GM10248 (cell line): ENCODE data around the gene ZNF784.

ENCODE experiments used
- CTCF ChIA-PET: fragments of 300-600 bp; sonication (Branson Sonifier 250); formaldehyde crosslinking; extraction: SDS; loops from one replicate; lab custom pipeline; 2021; ENCODE audit warnings: antibody characterized with exemption; lab: Yijun Ruan, JAX
- POLR2A ChIA-PET: fragments of 350-650 bp; sonication (Branson Sonifier 250); formaldehyde crosslinking; extraction: SDS; loops from one replicate; lab custom pipeline; 2020; ENCODE audit warnings: antibody characterized with exemption; lab: Yijun Ruan, JAX
- DNase-seq: peaks from one replicate; pipeline ENCODE4 v3.0.0; 2012; ENCODE audit errors: extremely low spot score
- TF ChIP-seq, protein P1 (sequence below): IDR thresholded peaks from 2 replicates; pipeline ENCODE4 v1.5.1; 2012; ENCODE audit warnings: mild to moderate bottlenecking, low read depth; ENCODE audit errors: extremely low read depth, missing control alignments, control extremely low read depth

The ZNF784 gene

DNA sequence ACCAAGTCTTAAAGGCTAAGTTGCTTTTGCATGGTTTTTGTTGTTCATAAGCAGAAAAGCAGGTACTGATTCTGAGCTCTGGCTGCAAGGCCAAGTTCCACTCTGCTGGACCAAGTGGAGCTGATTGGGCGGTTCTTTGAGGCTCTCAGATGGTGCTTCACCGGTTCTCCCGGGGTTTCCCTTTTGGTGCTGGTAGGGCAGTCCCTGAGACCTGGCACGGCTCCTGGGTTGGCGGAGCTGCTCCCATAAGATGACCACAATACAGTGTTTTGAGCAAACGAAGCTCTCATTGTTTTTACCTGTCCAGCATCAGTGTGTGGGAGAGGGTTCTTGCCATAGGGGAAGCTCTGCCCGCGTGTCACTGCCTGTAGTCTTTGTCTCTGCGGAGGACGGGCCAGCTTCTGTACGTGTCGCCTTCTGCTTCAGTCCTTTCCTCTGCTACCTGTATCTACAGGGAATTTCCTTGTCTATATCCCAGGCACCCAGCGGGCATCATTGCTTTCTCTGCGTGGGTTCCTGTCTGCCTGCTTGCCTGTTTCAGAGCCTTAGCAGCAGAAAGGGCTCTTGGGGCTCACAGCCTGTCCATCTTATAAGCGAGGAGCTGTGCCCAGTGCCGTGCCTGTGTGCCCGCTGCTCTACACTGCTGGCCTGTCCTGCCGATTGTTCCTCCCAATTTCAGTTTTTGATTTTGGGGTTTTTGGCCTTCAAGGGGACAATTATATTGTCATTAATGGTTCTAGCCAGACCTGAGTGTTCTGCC is 32.8 kb upstream of the ZNF784 start:
- TF ChIP-seq, protein P1, sequence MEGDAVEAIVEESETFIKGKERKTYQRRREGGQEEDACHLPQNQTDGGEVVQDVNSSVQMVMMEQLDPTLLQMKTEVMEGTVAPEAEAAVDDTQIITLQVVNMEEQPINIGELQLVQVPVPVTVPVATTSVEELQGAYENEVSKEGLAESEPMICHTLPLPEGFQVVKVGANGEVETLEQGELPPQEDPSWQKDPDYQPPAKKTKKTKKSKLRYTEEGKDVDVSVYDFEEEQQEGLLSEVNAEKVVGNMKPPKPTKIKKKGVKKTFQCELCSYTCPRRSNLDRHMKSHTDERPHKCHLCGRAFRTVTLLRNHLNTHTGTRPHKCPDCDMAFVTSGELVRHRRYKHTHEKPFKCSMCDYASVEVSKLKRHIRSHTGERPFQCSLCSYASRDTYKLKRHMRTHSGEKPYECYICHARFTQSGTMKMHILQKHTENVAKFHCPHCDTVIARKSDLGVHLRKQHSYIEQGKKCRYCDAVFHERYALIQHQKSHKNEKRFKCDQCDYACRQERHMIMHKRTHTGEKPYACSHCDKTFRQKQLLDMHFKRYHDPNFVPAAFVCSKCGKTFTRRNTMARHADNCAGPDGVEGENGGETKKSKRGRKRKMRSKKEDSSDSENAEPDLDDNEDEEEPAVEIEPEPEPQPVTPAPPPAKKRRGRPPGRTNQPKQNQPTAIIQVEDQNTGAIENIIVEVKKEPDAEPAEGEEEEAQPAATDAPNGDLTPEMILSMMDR, result no peak

GRCh38 chr19:55656552-55656951 is 32.2 kb upstream of the ZNF784 start:
- ChIA-PET POLR2A (interaction anchor here (0.5 to 1.1 kb wide), 4 partner anchors 9 to 17 kb away, joined by 3 to 4 read pairs (median 4); partner anchors contain the start of gene CCDC106), CTCF (interaction anchor here (0.9 to 5.0 kb wide), 11 partner anchors 9 to 653 kb away, joined by 3 to 28 read pairs (median 4); partner anchors contain the start of gene ZNF581)
- DNase-seq, result no peak
- TF ChIP-seq, protein P1, result no peak

More for the DNA sequence above, 32.8 kb upstream of the ZNF784 start:
- POLR2A ChIA-PET, result interaction anchor here (0.5 to 1.2 kb wide), 5 partner anchors 10 to 16 kb away, joined by 3 to 6 read pairs (median 4); partner anchors contain the start of gene CCDC106
- DNase-seq, result no peak
- CTCF ChIA-PET, result interaction anchor here (0.9 to 5.0 kb wide), 12 partner anchors 9 to 676 kb away, joined by 3 to 28 read pairs (median 4); partner anchors contain the start of gene ZNF581

GRCh38 chr19:55655648-55656040 is 31.3 kb upstream of the ZNF784 start:
- ChIA-PET POLR2A (no interaction called here), CTCF (interaction anchor here (1.2 to 5.0 kb wide), 4 partner anchors 13 to 151 kb away, joined by 3 to 28 read pairs (median 12); partner anchors contain the start of gene ZNF581)
- no peak for DNase-seq
- TF ChIP-seq, protein P1, result no peak

GRCh38 chr19:55654868-55655647 is 30.7 kb upstream of the ZNF784 start, which contains the start of gene U2AF2:
U2AF2 (plus strand) TSS chr19:55655035; CDS start chr19:55655105, 70 bp downstream.
- POLR2A ChIA-PET, result interaction anchor here (0.5 to 1.4 kb wide), 16 partner anchors 8 to 316 kb away, joined by 3 to 10 read pairs (median 4); partner anchors contain the start of genes FIZ1, ZNF628 and ZNF784
- peak; percentile 95 for DNase-seq
- CTCF ChIA-PET, result interaction anchor here (0.6 to 3.4 kb wide), 18 partner anchors 9 to 486 kb away, joined by 3 to 39 read pairs (median 6); partner anchors contain the start of genes FIZ1, ZNF444, ZNF581 and ZNF865
- TF ChIP-seq, protein P1, result no peak

DNA sequence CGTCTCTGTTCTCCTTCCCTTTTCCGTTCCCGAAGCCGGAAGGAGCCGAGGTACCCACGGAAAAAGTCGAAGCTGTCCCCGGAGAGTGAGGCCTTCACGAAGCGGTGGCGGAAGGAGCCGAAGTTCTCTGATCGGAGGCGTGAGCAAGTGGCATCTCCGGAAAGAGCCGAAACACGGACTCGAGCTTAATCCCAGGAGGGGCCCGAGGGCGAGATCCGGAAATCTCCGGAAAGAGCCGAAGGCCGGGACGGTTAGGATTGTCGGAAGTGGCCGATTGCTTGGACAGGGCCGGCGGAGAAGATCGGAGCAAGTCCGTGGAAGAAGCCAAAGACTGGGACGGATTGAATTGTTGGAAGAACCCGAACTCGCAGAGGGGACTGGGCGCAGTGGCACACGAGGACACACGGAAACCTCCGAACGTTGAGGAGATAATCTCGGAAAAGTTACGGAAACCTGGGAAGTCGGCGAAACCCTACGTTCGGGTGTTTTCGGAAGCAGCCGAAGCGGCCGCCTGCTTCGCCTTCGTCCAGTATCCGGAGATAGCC is 30.0 kb upstream of the ZNF784 start:
- DNase-seq, result peak; percentile 92
- ChIA-PET POLR2A (interaction anchor here (0.5 to 1.4 kb wide), 17 partner anchors 9 to 315 kb away, joined by 3 to 10 read pairs (median 4); partner anchors contain the start of genes FIZ1, UBE2S, ZNF628 and ZNF784), CTCF (interaction anchor here (0.6 to 3.4 kb wide), 18 partner anchors 9 to 487 kb away, joined by 3 to 39 read pairs (median 6); partner anchors contain the start of genes FIZ1, ZNF444, ZNF581 and ZNF865)
- TF ChIP-seq, protein P1, result no peak
